HG03575 (cell line): ENCODE data around the gene ATL2.
"Not testable (repeated sequence)": the region's sequence is repeated elsewhere in the genome, so short reads cannot be mapped to it uniquely, and the experiment has no call there.

ENCODE experiments used
- ATAC-seq: cut with Tn5 transposase; IDR thresholded peaks from one replicate; pipeline ENCODE4 v1.9.1; 2021; ENCODE audit not compliant: unreplicated experiment, insufficient number of reproducible peaks, low FRiP score; ENCODE audit errors: extremely low read depth

The ATL2 gene

GRCh38 chr2:38377050-38377828, at the start of gene ATL2:
Gene ATL2 (minus strand): TSS chr2:38377273. CDS start chr2:38377260, 13 bp downstream.
- no peak for ATAC-seq

GRCh38 chr2:38423763-38424162, 46.7 kb upstream of the ATL2 start:
- no peak for ATAC-seq

- ATAC-seq, result no peak
Observed at GRCh38 chr2:38421274-38422056, 44.4 kb upstream of the ATL2 start.

GRCh38 chr2:38419499-38419898, 42.4 kb upstream of the ATL2 start:
- ATAC-seq, result no peak

- no peak for ATAC-seq
Observed at GRCh38 chr2:38418735-38419134, 41.7 kb upstream of the ATL2 start.

GRCh38 chr2:38417745-38418689, 40.9 kb upstream of the ATL2 start:
- ATAC-seq, result no peak

- ATAC-seq, result no peak
Observed at GRCh38 chr2:38416296-38417036, 39.4 kb upstream of the ATL2 start.

- no peak for ATAC-seq
Observed at GRCh38 chr2:38415728-38416291, 38.7 kb upstream of the ATL2 start.

GRCh38 chr2:38415023-38415422, 38.0 kb upstream of the ATL2 start:
- no peak for ATAC-seq

GRCh38 chr2:38412235-38412871, 35.3 kb upstream of the ATL2 start:
- not testable (repeated sequence) for ATAC-seq

- ATAC-seq, result no peak
Observed at GRCh38 chr2:38409156-38410102, 32.4 kb upstream of the ATL2 start.

- no peak for ATAC-seq
Observed at GRCh38 chr2:38407111-38407682, 30.1 kb upstream of the ATL2 start.

- ATAC-seq, result no peak
Observed at GRCh38 chr2:38406597-38407110, 29.6 kb upstream of the ATL2 start.

GRCh38 chr2:38405917-38406596, 29.0 kb upstream of the ATL2 start:
- ATAC-seq, result no peak

- ATAC-seq, result no peak
Observed at GRCh38 chr2:38400513-38400912, 23.4 kb upstream of the ATL2 start.

GRCh38 chr2:38398739-38399138, 21.7 kb upstream of the ATL2 start:
- ATAC-seq, result no peak
